GM19238 (cell line): ENCODE results near the gene BORCS6.

Source experiments
- DNase-seq: peaks from one replicate; pipeline ENCODE4 v3.0.0; 2011; ENCODE audit warnings: low spot score; ENCODE audit not compliant: insufficient read length

The BORCS6 gene

GRCh38 chr17:8155231-8155995 lies 34.6 kb downstream of the BORCS6 start:
- no peak for DNase-seq

GRCh38 chr17:8154608-8155155 lies 35.3 kb downstream of the BORCS6 start:
- no peak for DNase-seq

- DNase-seq = no peak
Observed at GRCh38 chr17:8153957-8154607, 35.9 kb downstream of the BORCS6 start.

- DNase-seq = no peak
Observed at GRCh38 chr17:8153525-8153956, 36.4 kb downstream of the BORCS6 start.

- no peak for DNase-seq
Observed at GRCh38 chr17:8153031-8153451, 36.9 kb downstream of the BORCS6 start.

- peak; percentile 77 for DNase-seq
Observed at GRCh38 chr17:8152112-8152775, 37.7 kb downstream of the BORCS6 start, which contains the start of gene PER1. PER1 (minus strand) TSS chr17:8152404; CDS start chr17:8150706, 1,698 bp downstream.

- no peak for DNase-seq
Observed at GRCh38 chr17:8151641-8152111, 38.3 kb downstream of the BORCS6 start.

- peak; percentile 84 for DNase-seq
Observed at GRCh38 chr17:8151120-8151640, 38.8 kb downstream of the BORCS6 start.

- no peak for DNase-seq
Observed at GRCh38 chr17:8150194-8151119, 39.5 kb downstream of the BORCS6 start.

GRCh38 chr17:8149419-8150193 lies 40.4 kb downstream of the BORCS6 start:
- DNase-seq = no peak

GRCh38 chr17:8148560-8148959 lies 41.4 kb downstream of the BORCS6 start:
- no peak for DNase-seq

GRCh38 chr17:8147805-8148404 lies 42.1 kb downstream of the BORCS6 start:
- DNase-seq = no peak

- DNase-seq = no peak
Observed at GRCh38 chr17:8147141-8147804, 42.7 kb downstream of the BORCS6 start.

GRCh38 chr17:8146381-8147140 lies 43.4 kb downstream of the BORCS6 start:
- no peak for DNase-seq

- DNase-seq = no peak
Observed at GRCh38 chr17:8145811-8146210, 44.2 kb downstream of the BORCS6 start.

- DNase-seq = no peak
Observed at GRCh38 chr17:8144401-8145231, 45.4 kb downstream of the BORCS6 start.
